Keratinocyte (primary cell): Measurements from ENCODE around the gene PAX5. TPM values are rescaled to one million over a fixed set of nuclear protein-coding genes. Genes with fewer than 3 reads are reported as not detected.
A peak's percentile ranks its signal among the peaks of the same experiment; 100 is the strongest.

Experiments
- DNase-seq: peaks from one replicate; pipeline ENCODE4 v3.0.0-alpha.2; 2011; ENCODE audit warnings: low read depth, missing footprints, low spot score
- FAIRE-seq: peaks from 2 replicates; lab custom pipeline; 2011; peaks lifted over from hg19 to GRCh38; lab: Jason Lieb, UNC
- H2AFZ ChIP-seq: 2 replicates; pipeline ENCODE4 v1.6.0; 2012; ENCODE audit warnings: low read length, control low read depth, inconsistent platforms; ENCODE audit not compliant: control insufficient read depth
- H3K27ac ChIP-seq: 2 replicates; pipeline ENCODE4 v1.5.1; 2011; ENCODE audit warnings: low read length; ENCODE audit not compliant: control insufficient read depth, insufficient read depth
- H3K27me3 ChIP-seq: 3 replicates; pipeline ENCODE4 v1.6.0; 2011; ENCODE audit warnings: low read length; ENCODE audit not compliant: control insufficient read depth, insufficient read depth; ENCODE audit errors: extremely low read depth
- H3K36me3 ChIP-seq, 2 experiments: 2 replicates in 1 of 2; 3 replicates in 1 of 2; pipeline ENCODE4 v1.5.1; 2011; ENCODE audit warnings: low read length in 2 of 2, mild to moderate bottlenecking in 1 of 2; ENCODE audit not compliant: control insufficient read depth in 2 of 2, insufficient read depth in 2 of 2; ENCODE audit errors: extremely low read depth in 1 of 2
- H3K4me1 ChIP-seq: 3 replicates; pipeline ENCODE4 v1.5.1; 2011; ENCODE audit warnings: low read length; ENCODE audit not compliant: control insufficient read depth, insufficient read depth; ENCODE audit errors: extremely low read depth
- H3K4me2 ChIP-seq: 3 replicates; pipeline ENCODE4 v1.6.0; 2011; ENCODE audit warnings: low read depth, low read length; ENCODE audit not compliant: control insufficient read depth, insufficient read depth; ENCODE audit errors: extremely low read depth
- H3K4me3 ChIP-seq, 3 experiments: fragments of 200-600 bp in 1 of 3; sonication (generic) in 1 of 3; 2 replicates in 2 of 3; 3 replicates in 1 of 3; pipeline ENCODE4 v1.5.1; 2011 to 2016; ENCODE audit warnings: low read length in 3 of 3, mild to moderate bottlenecking in 3 of 3, control low read depth in 2 of 3, inconsistent platforms in 1 of 3, low read depth in 1 of 3, mixed read lengths in 1 of 3, mixed run types in 1 of 3, moderate library complexity in 1 of 3; ENCODE audit not compliant: control insufficient read depth in 2 of 3, insufficient read depth in 2 of 3; ENCODE audit errors: extremely low read depth in 1 of 3
- H3K79me2 ChIP-seq: 2 replicates; pipeline ENCODE4 v1.6.0; 2012; ENCODE audit warnings: low read length; ENCODE audit not compliant: control insufficient read depth, insufficient read depth
- H3K9ac ChIP-seq: 3 replicates; pipeline ENCODE4 v1.6.0; 2011; ENCODE audit warnings: low read length; ENCODE audit not compliant: control insufficient read depth, insufficient read depth; ENCODE audit errors: extremely low read depth
- H3K9me1 ChIP-seq: 3 replicates; pipeline ENCODE4 v1.6.0; 2011; ENCODE audit warnings: low read length; ENCODE audit not compliant: control insufficient read depth, insufficient read depth; ENCODE audit errors: extremely low read depth
- H3K9me3 ChIP-seq: 2 replicates; pipeline ENCODE4 v1.5.1; 2012; ENCODE audit warnings: low read depth, low read length; ENCODE audit not compliant: control insufficient read depth
- H4K20me1 ChIP-seq: 3 replicates; pipeline ENCODE4 v1.6.0; 2011; ENCODE audit warnings: low read length; ENCODE audit not compliant: control insufficient read depth, insufficient read depth; ENCODE audit errors: extremely low read depth
- EZH2 ChIP-seq: IDR thresholded peaks from one replicate; pipeline ENCODE4 v1.6.1; 2012; ENCODE audit warnings: inconsistent platforms, mild to moderate bottlenecking, low read length, moderate library complexity
- dilution Hi-C: fragments of 300-500 bp; cut with MboI; formaldehyde crosslinking; loops from one replicate; pipeline ENCODE4 v1.7.0; 2020; ENCODE audit warnings: low sequenced_read_pairs; ENCODE audit not compliant: extremely low pct_ligation_motif_present
- polyA plus RNA-seq, 5 experiments: library from polyadenylated mRNA; depleted of rRNA in 3 of 5; stranded (reverse) in 3 of 5; stranded (forward) in 1 of 5; unstranded in 1 of 5; fragments of >200 nt; gene quantifications; 1 replicate in 1 of 5; 2 replicates in 3 of 5; 3 replicates in 1 of 5; pipeline versions ENCODE4 v1.2.1 to v1.2.3, GENCODE V29; 2011 to 2012; ENCODE audit warnings: missing spikeins in 2 of 5, low read depth in 1 of 5, low replicate concordance in 1 of 5
- TF ChIP-seq, protein P1 (sequence below), 3 experiments: IDR thresholded peaks in 1 of 3; conservative IDR thresholded peaks in 1 of 3; optimal IDR thresholded peaks in 1 of 3; 2 replicates in 2 of 3; 3 replicates in 1 of 3; pipeline versions ENCODE3 to v1.5.1; 2011; ENCODE audit warnings: low read length in 3 of 3, mild to moderate bottlenecking in 3 of 3, moderate library complexity in 2 of 3, control low read depth in 1 of 3, inconsistent platforms in 1 of 3; ENCODE audit not compliant: insufficient read depth in 2 of 3; ENCODE audit errors: extremely low read depth in 1 of 3

PAX5 gene
- polyA plus RNA-seq, 1 donor (not counting 4 experiments of a cell fraction or from before 2014, with no cell fraction given), result not detected

DNA sequence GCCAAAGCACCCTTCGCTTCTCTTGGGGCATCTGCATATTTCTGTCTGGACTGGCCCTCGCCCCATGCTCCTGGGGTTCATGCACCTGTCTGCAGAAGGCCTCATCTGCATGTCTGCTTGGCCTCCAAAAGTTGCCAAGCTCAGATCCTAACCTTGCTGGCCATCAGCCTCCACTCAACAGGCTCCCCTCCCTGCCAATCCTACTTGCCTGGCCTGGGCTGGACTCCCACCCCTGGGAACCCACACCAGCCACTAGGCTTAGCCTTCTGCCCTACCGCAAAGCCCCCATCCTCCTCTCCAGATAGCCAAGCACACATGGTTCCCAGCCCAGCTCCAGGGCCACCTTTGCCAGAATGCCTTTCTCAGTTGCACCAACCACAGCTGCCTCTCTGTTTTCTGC is 159.8 kb downstream of the PAX5 start:
- TF ChIP-seq, protein P1, sequence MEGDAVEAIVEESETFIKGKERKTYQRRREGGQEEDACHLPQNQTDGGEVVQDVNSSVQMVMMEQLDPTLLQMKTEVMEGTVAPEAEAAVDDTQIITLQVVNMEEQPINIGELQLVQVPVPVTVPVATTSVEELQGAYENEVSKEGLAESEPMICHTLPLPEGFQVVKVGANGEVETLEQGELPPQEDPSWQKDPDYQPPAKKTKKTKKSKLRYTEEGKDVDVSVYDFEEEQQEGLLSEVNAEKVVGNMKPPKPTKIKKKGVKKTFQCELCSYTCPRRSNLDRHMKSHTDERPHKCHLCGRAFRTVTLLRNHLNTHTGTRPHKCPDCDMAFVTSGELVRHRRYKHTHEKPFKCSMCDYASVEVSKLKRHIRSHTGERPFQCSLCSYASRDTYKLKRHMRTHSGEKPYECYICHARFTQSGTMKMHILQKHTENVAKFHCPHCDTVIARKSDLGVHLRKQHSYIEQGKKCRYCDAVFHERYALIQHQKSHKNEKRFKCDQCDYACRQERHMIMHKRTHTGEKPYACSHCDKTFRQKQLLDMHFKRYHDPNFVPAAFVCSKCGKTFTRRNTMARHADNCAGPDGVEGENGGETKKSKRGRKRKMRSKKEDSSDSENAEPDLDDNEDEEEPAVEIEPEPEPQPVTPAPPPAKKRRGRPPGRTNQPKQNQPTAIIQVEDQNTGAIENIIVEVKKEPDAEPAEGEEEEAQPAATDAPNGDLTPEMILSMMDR (optimal IDR thresholded peaks at IDR 0.05 in 1 of 3, IDR thresholded peaks at IDR 0.05 in 1 of 3, conservative IDR thresholded peaks at IDR 0.05 in 1 of 3; ENCODE audit: extremely low read depth in 1 of 3, insufficient read depth in 2 of 3, low read length in 3 of 3), result no peak
- no peak for TF ChIP-seq EZH2
- Histone ChIP-seq H3K9ac (no peak overlapping the region), H3K79me2 (no peaks in the 10 kb centered on the region), H3K9me1 (no peaks in the 10 kb centered on the region), H2AFZ (no peak overlapping the region), H3K4me2 (no peak overlapping the region), H3K27ac (no peak overlapping the region), H4K20me1 (no peaks in the 10 kb centered on the region), H3K36me3 (no peaks in the 10 kb centered on the region), H3K9me3 (no peaks in the 10 kb centered on the region), H3K4me3 (no peak overlapping the region), H3K27me3 (peaks cover 20% of the 10 kb centered on the region), H3K4me1 (peaks cover 3% of the 10 kb centered on the region)
- FAIRE-seq, result no peak
- dilution Hi-C loops, result no loop called here
- no peak for DNase-seq

- DNase-seq (peak; percentile 36), FAIRE-seq (peak; percentile 76)
- H3K27ac ChIP-seq, result no peak overlapping the region
- H3K9ac ChIP-seq, result no peak overlapping the region
- dilution Hi-C loops, result no loop called here
- no peak overlapping the region for H3K4me3 ChIP-seq
- no peaks in the 10 kb centered on the region for H3K9me3 ChIP-seq
- H2AFZ ChIP-seq, result no peak overlapping the region
- H3K79me2 ChIP-seq, result no peaks in the 10 kb centered on the region
- peaks cover 3% of the 10 kb centered on the region for H3K4me1 ChIP-seq
- H3K36me3 ChIP-seq, result no peaks in the 10 kb centered on the region
- TF ChIP-seq, protein P1 (optimal IDR thresholded peaks at IDR 0.05 in 1 of 3, IDR thresholded peaks at IDR 0.05 in 1 of 3, conservative IDR thresholded peaks at IDR 0.05 in 1 of 3; ENCODE audit: extremely low read depth in 1 of 3, insufficient read depth in 2 of 3, low read length in 3 of 3), result peak; percentile 89 to 96 (median 94)
- TF ChIP-seq EZH2, result no peak
- H3K9me1 ChIP-seq, result no peaks in the 10 kb centered on the region
- H3K4me2 ChIP-seq, result no peak overlapping the region
- no peaks in the 10 kb centered on the region for H4K20me1 ChIP-seq
- H3K27me3 ChIP-seq, result peaks cover 20% of the 10 kb centered on the region
Observed at GRCh38 chr9:36873247-36873875, 160.7 kb downstream of the PAX5 start.
